Endodermal cell (in vitro differentiated cells): ENCODE measurements around the gene FOXO6. TPM values are rescaled to one million over a fixed set of nuclear protein-coding genes. Genes with fewer than 3 reads are reported as not detected.

Experiments
- DNase-seq: peaks from one replicate; pipeline ENCODE4 v3.0.0-alpha.2; 2017
- H3K27ac ChIP-seq: 2 replicates; pipeline ENCODE4 v1.5.1; 2013; ENCODE audit warnings: mild to moderate bottlenecking, low read depth, low read length, moderate library complexity
- H3K27me3 ChIP-seq: 2 replicates; pipeline ENCODE4 v1.6.1; 2013; ENCODE audit warnings: mild to moderate bottlenecking, low read length, moderate library complexity; ENCODE audit not compliant: insufficient read depth, control insufficient read depth, poor library complexity, severe bottlenecking
- H3K36me3 ChIP-seq: 2 replicates; pipeline ENCODE4 v1.7.0; 2013; ENCODE audit warnings: mild to moderate bottlenecking, low read length, moderate library complexity; ENCODE audit not compliant: control insufficient read depth, insufficient read depth
- H3K4me1 ChIP-seq: one replicate; pipeline ENCODE4 v1.7.0; 2013; ENCODE audit warnings: low read length; ENCODE audit not compliant: control insufficient read depth, insufficient read depth
- H3K4me3 ChIP-seq: 2 replicates; pipeline ENCODE4 v1.5.1; 2013; ENCODE audit warnings: mild to moderate bottlenecking, low read length, moderate library complexity
- H3K9ac ChIP-seq: 2 replicates; pipeline ENCODE4 v1.6.1; 2013; ENCODE audit warnings: mild to moderate bottlenecking, low read length, moderate library complexity; ENCODE audit not compliant: poor library complexity, severe bottlenecking; ENCODE audit errors: extremely low read depth
- H3K9me3 ChIP-seq: 2 replicates; pipeline ENCODE4 v1.6.1; 2013; ENCODE audit warnings: mild to moderate bottlenecking, low read length, moderate library complexity; ENCODE audit not compliant: control insufficient read depth
- H3K27ac Mint-ChIP-seq: 2 replicates; pipeline ENCODE4 v1.8.0; 2020; ENCODE audit warnings: mixed read lengths
- H3K27me3 Mint-ChIP-seq: 2 replicates; pipeline ENCODE4 v1.8.0; 2021; ENCODE audit warnings: mild to moderate bottlenecking, mixed read lengths; ENCODE audit not compliant: insufficient read depth
- H3K36me3 Mint-ChIP-seq: 2 replicates; pipeline ENCODE4 v1.8.0; 2020; ENCODE audit warnings: low read depth, mixed read lengths
- H3K4me1 Mint-ChIP-seq: 2 replicates; pipeline ENCODE4 v1.8.0; 2020; ENCODE audit warnings: mixed read lengths
- H3K4me3 Mint-ChIP-seq: 2 replicates; pipeline ENCODE4 v1.8.0; 2020; ENCODE audit warnings: mild to moderate bottlenecking, moderate library complexity, mixed read lengths
- H3K9me3 Mint-ChIP-seq: 2 replicates; pipeline ENCODE4 v1.8.0; 2020; ENCODE audit warnings: mild to moderate bottlenecking, mixed read lengths
- WGBS, 2 experiments: methylation state at CpG; one replicate each; pipeline versions ENCODE4 v1.1.5 to v1.1.7; 2013; ENCODE audit warnings: missing lambda C conversion rate in 2 of 2, mixed read lengths in 1 of 2; ENCODE audit not compliant: insufficient coverage in 1 of 2, insufficient read length in 1 of 2; 5-methylcytosine and 5-hydroxymethylcytosine counted together
- long read RNA-seq, 4 experiments: library from polyadenylated mRNA in 2 of 4; library from RNA in 1 of 4; library from capped mRNA in 1 of 4; stranded (forward) in 3 of 4; unstranded in 1 of 4; transcript quantifications; one replicate each; pipeline ENCODE4 v2.0.0, GENCODE V29; 2020 to 2021; ENCODE audit warnings: inconsistent platforms in 1 of 4
- polyA plus RNA-seq, 2 experiments: library from polyadenylated mRNA; stranded (reverse); fragments of 50-300 nt; gene quantifications; one replicate each; pipeline ENCODE4 v1.2.3, GENCODE V29; 2013
- total RNA-seq, 2 donors: library from RNA; stranded (reverse); fragmentation: NEBNext Ultra II Directional in 1 of 2; extraction: Animal tissue kit (Norgen Biotek cat#: 25700) in 1 of 2; gene quantifications; 2 replicates in 1 of 2; 3 replicates in 1 of 2; pipeline ENCODE4 v1.2.1, GENCODE V29; 2021
- TF ChIP-seq, protein P1 (sequence below): fragments of 200-600 bp; sonication (generic); conservative IDR thresholded peaks from 2 replicates; pipeline ENCODE4 v1.5.0; 2021; ENCODE audit warnings: antibody characterized with exemption, mild to moderate bottlenecking

Gene FOXO6
- 1 to 10 TPM; 1.7 to 1.8 TPM for total RNA-seq
- 2.9 TPM for polyA plus RNA-seq (2013, experiment 1 of 2)
- 2.8 TPM for polyA plus RNA-seq (2013, experiment 2 of 2)
- long read RNA-seq, experiment 1: 0 reads
- long read RNA-seq, experiment 2, partial matches to known transcripts: 0 of 1 reads
- long read RNA-seq, experiment 2, other reads (novel, unspliced or antisense): 0 of 1 reads
- long read RNA-seq, experiment 3: 0 reads
- long read RNA-seq, experiment 4: 0 reads

DNA sequence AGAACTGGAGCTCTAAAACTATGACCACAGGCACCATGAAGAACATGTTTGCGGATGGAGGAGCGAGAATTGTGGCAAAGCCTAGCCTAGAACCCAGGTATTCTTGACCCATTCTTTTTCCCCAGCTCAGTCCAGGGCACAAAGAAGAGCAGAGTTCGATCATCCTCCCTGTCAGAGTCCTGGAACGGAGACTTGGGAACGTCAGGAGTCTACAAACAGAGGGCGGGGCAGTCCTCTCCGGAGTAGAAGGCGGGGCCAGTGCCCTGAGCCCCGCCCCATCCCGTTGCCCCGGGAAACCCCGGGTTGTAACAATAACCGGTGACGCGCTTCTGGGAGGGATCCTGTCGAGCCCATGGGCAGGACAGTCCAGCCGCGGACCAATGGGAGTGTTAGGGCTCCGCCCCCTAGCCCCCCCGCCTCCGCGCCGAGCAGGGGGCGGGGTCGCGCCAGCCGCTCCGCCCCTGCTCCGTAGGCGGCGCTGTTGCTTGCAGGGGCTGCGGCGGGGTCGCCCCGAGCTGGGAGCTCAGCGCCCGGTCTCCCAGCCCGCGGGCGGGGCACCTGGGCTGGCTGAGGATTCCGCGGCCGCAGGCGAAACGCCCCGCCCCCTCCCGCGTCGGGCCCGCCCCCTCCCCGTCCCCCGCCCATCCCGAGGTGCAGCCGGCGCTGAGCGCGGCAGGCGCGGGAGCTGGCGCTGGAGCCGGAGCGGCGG is at the start of gene FOXO6:
Gene FOXO6 (plus strand): TSS at position 649 of the 709 bp plus-strand sequence.
- Histone ChIP-seq H3K36me3 (no peaks in the 10 kb centered on the region), H3K27ac (no peak within 1 kb of the TSS), H3K9me3 (no peaks in the 10 kb centered on the region), H3K4me1 (peaks cover 9% of the 10 kb centered on the region), H3K4me3 (peak within 1 kb of the TSS; percentile 67), H3K9ac (no peak within 1 kb of the TSS), H3K27me3 (peaks cover 51% of the 10 kb centered on the region)
- Mint-ChIP-seq H3K27me3 (peaks cover 71% of the 10 kb centered on the region), H3K27ac (peak within 1 kb of the TSS; percentile 82), H3K4me3 (peak within 1 kb of the TSS; percentile 41), H3K36me3 (no peaks in the 10 kb centered on the region), H3K9me3 (no peaks in the 10 kb centered on the region), H3K4me1 (peaks cover 26% of the 10 kb centered on the region)
- TF ChIP-seq, protein P1, sequence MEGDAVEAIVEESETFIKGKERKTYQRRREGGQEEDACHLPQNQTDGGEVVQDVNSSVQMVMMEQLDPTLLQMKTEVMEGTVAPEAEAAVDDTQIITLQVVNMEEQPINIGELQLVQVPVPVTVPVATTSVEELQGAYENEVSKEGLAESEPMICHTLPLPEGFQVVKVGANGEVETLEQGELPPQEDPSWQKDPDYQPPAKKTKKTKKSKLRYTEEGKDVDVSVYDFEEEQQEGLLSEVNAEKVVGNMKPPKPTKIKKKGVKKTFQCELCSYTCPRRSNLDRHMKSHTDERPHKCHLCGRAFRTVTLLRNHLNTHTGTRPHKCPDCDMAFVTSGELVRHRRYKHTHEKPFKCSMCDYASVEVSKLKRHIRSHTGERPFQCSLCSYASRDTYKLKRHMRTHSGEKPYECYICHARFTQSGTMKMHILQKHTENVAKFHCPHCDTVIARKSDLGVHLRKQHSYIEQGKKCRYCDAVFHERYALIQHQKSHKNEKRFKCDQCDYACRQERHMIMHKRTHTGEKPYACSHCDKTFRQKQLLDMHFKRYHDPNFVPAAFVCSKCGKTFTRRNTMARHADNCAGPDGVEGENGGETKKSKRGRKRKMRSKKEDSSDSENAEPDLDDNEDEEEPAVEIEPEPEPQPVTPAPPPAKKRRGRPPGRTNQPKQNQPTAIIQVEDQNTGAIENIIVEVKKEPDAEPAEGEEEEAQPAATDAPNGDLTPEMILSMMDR: peak; percentile 83
- DNase-seq: peak; percentile 100
- WGBS, 2 experiments: 2 to 4% methylated on average over 35 to 63 of the region's 63 CpGs

DNA sequence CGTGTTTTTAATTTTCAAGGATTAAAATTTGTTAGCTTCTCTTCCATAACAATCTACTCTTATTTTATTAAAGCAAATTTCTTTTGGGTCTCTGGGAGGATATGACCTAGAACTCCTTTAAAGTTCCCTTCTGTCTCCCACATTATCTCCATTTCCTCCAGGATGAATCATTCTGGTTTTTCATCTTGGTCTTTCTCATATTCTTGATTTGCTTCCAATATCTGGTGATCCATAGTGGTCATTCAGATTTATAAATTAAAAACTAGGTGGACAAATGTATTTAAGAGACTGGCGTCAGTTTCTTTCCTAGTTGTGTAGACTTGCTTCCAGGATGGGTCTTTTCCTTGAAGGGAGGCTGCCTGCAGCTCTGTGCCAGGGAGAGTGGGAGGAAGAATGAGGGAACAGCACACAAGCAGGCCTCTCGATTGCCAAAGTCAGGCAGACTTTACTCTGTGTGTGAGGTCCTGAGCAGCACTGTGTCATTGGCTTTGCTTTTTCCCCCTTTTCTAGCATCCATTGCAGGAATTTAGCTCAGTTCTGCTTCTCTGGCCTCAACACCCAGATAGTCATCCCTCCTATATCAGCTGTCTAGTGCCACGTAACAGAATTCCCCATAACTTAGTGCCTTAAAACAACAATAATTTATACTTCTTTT is 48.1 kb upstream of the FOXO6 start:
- Mint-ChIP-seq H3K9me3 (peaks cover 2% of the 10 kb centered on the region), H3K4me3 (no peak overlapping the region), H3K36me3 (no peaks in the 10 kb centered on the region), H3K4me1 (peaks cover 8% of the 10 kb centered on the region), H3K27me3 (peaks cover 17% of the 10 kb centered on the region), H3K27ac (no peak overlapping the region)
- Histone ChIP-seq H3K9me3 (peaks cover 2% of the 10 kb centered on the region), H3K4me1 (peaks cover 6% of the 10 kb centered on the region), H3K9ac (no peak overlapping the region), H3K27me3 (no peaks in the 10 kb centered on the region), H3K27ac (no peak overlapping the region), H3K4me3 (no peak overlapping the region), H3K36me3 (no peaks in the 10 kb centered on the region)
- WGBS, 2 experiments: 83 to 90% methylated on average over 3 to 4 of the region's 4 CpGs
- DNase-seq: no peak
- TF ChIP-seq, protein P1: no peak

DNA sequence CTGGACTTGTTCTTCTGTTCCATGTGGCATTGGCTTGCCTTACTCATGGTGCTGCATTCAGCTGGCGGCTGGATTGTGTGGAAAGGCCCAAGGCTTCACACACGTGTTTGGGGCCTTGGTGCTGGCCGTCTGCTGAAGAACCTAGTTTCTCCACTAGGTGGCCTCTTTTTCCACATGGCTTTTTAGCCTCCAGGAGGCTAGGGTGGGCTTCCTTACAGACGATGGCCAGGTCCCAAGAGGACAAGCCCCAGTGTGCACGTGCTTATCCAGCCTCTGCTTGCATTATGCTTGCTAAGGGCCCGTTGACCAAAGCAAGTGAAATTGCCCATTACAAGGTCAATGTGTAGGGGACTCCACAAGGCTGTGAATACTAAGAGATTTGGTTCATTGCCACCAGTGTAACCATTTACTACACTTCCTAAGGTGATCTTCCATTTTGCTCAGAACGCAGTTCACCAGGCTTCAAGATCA is 47.5 kb upstream of the FOXO6 start:
- Histone ChIP-seq H3K4me3 (no peak overlapping the region), H3K27ac (no peak overlapping the region), H3K36me3 (no peaks in the 10 kb centered on the region), H3K9me3 (no peaks in the 10 kb centered on the region), H3K4me1 (peaks cover 6% of the 10 kb centered on the region), H3K27me3 (no peaks in the 10 kb centered on the region), H3K9ac (no peak overlapping the region)
- TF ChIP-seq, protein P1: peak; percentile 92
- Mint-ChIP-seq H3K27me3 (peaks cover 16% of the 10 kb centered on the region), H3K4me3 (no peak overlapping the region), H3K27ac (no peak overlapping the region), H3K9me3 (peaks cover 2% of the 10 kb centered on the region), H3K36me3 (no peaks in the 10 kb centered on the region), H3K4me1 (peaks cover 8% of the 10 kb centered on the region)
- WGBS, 2 experiments: 68 to 84% methylated on average over 4 to 7 of the region's 7 CpGs
- DNase-seq: peak; percentile 87
